Measurements from ENCODE around the gene GMPPA.
A peak's percentile ranks its signal among the peaks of the same experiment; 100 is the strongest.

Gene GMPPA

GRCh38 chr2:219475697-219476651, 22.7 kb upstream of the GMPPA start:
- peak; percentile 90 for TF ChIP-seq CTCF (IDR thresholded peaks at IDR 0.05)

- no peak for TF ChIP-seq CTCF (IDR thresholded peaks at IDR 0.05)
Observed at GRCh38 chr2:219476652-219477151, 22.0 kb upstream of the GMPPA start.

- TF ChIP-seq CTCF (IDR thresholded peaks at IDR 0.05): no peak
Observed at GRCh38 chr2:219477179-219477578, 21.5 kb upstream of the GMPPA start.

GRCh38 chr2:219477815-219478214, 20.9 kb upstream of the GMPPA start:
- TF ChIP-seq CTCF (IDR thresholded peaks at IDR 0.05): no peak

GRCh38 chr2:219478916-219479315, 19.8 kb upstream of the GMPPA start:
- no peak for TF ChIP-seq CTCF (IDR thresholded peaks at IDR 0.05)

GRCh38 chr2:219480004-219480403, 18.7 kb upstream of the GMPPA start:
- no peak for TF ChIP-seq CTCF (IDR thresholded peaks at IDR 0.05)

GRCh38 chr2:219482674-219483405, 15.9 kb upstream of the GMPPA start:
- no peak for TF ChIP-seq CTCF (IDR thresholded peaks at IDR 0.05)

All from LNCAP (cell line).